Hepatocyte (in vitro differentiated cells): ENCODE data around the gene KDM4B.

Experiments used
- CTCF ChIP-seq: fragments of 200-600 bp; sonication (generic); IDR thresholded peaks from 2 replicates; pipeline ENCODE4 v1.5.1; 2016; ENCODE audit warnings: antibody characterized with exemption, mild to moderate bottlenecking; ENCODE audit not compliant: poor library complexity
- EZH2 ChIP-seq: fragments of 200-600 bp; sonication (generic); IDR thresholded peaks from 2 replicates; pipeline ENCODE4 v1.6.1; 2016; ENCODE audit warnings: antibody characterized with exemption, mild to moderate bottlenecking, borderline replicate concordance
- EZH2phosphoT487 ChIP-seq: fragments of 200-600 bp; sonication (generic); IDR thresholded peaks from one replicate; pipeline ENCODE4 v1.6.1; 2018; ENCODE audit warnings: antibody characterized with exemption, mild to moderate bottlenecking, low read depth, moderate library complexity; ENCODE audit not compliant: unreplicated experiment, severe bottlenecking

GRCh38 chr19:5121266-5122120, 152.6 kb downstream of the KDM4B start:
- TF ChIP-seq CTCF, result no peak
- TF ChIP-seq EZH2, result no peak
- no peak for TF ChIP-seq EZH2phosphoT487
